Small intestine (tissue), 7 donors: ENCODE data around the gene TP73. TPM values are rescaled to one million over a fixed set of nuclear protein-coding genes. Genes with fewer than 3 reads are reported as not detected.
A peak's percentile ranks its signal among the peaks of the same experiment; 100 is the strongest.
"Not testable (repeated sequence)": the region's sequence is repeated elsewhere in the genome, so short reads cannot be mapped to it uniquely, and the experiment has no call there.

Source experiments
- DNase-seq, 2 donors: peaks; one replicate each; pipeline versions ENCODE4 v3.0.0 to v3.0.0-alpha.2; 2013
- FAIRE-seq: peaks from 2 replicates; lab custom pipeline; 2012; peaks lifted over from hg19 to GRCh38; lab: Jason Lieb, UNC
- H3K27ac ChIP-seq, 3 donors: one replicate each; pipeline ENCODE4 v1.5.1; 2013; ENCODE audit warnings: low read length in 2 of 3, mild to moderate bottlenecking in 2 of 3, control low read depth in 1 of 3, inconsistent platforms in 1 of 3, low read depth in 1 of 3, moderate library complexity in 1 of 3
- H3K27me3 ChIP-seq, 3 donors: one replicate each; pipeline ENCODE4 v1.6.1; 2013; ENCODE audit warnings: low read length in 3 of 3, inconsistent platforms in 1 of 3; ENCODE audit not compliant: control insufficient read depth in 3 of 3, insufficient read depth in 3 of 3
- H3K36me3 ChIP-seq, 3 donors: one replicate each; pipeline ENCODE4 v1.6.1; 2013; ENCODE audit warnings: low read length in 3 of 3, inconsistent platforms in 1 of 3, low read depth in 1 of 3, mild to moderate bottlenecking in 1 of 3, moderate library complexity in 1 of 3; ENCODE audit not compliant: control insufficient read depth in 3 of 3, insufficient read depth in 2 of 3
- H3K4me1 ChIP-seq, 3 donors: one replicate each; pipeline ENCODE4 v1.6.1; 2013; ENCODE audit warnings: low read length in 2 of 3, inconsistent platforms in 1 of 3, low read depth in 1 of 3, mild to moderate bottlenecking in 1 of 3, moderate library complexity in 1 of 3; ENCODE audit not compliant: control insufficient read depth in 3 of 3, insufficient read depth in 2 of 3
- H3K4me3 ChIP-seq, 3 donors: one replicate each; pipeline ENCODE4 v1.5.1; 2013; ENCODE audit warnings: low read length in 3 of 3, control low read depth in 1 of 3, inconsistent platforms in 1 of 3, low read depth in 1 of 3, mild to moderate bottlenecking in 1 of 3, moderate library complexity in 1 of 3
- H3K9me3 ChIP-seq, 2 donors: one replicate each; pipeline ENCODE4 v1.6.1; 2013; ENCODE audit warnings: low read depth in 1 of 2, low read length in 1 of 2; ENCODE audit not compliant: control insufficient read depth in 2 of 2, insufficient read depth in 1 of 2
- WGBS, 3 donors: extraction: QIAGEN DNeasy Blood & Tissue Kit; methylation state at CpG; one replicate each; pipeline ENCODE4 v1.1.7; 2013; 5-methylcytosine and 5-hydroxymethylcytosine counted together
- polyA plus RNA-seq, 4 donors: library from polyadenylated mRNA; stranded (reverse) in 3 of 4; unstranded in 1 of 4; fragments of 200-250 nt in 3 of 4; fragments of 120-200 nt in 1 of 4; gene quantifications; one replicate each; pipeline versions ENCODE4 v1.2.1 to v1.2.3, GENCODE V29; 2013
- donor health status: healthy with polysubstance abuse.
- donor health status: control.
- donor health status: control.
- donor health status: Bipolar disorder and iron deficiency.
- donor health status: healthy.

TP73 gene
- polyA plus RNA-seq, 4 donors: 0.15 to 0.59 TPM; not detected in 2

GRCh38 chr1:3747903-3748302 is 95.6 kb downstream of the TP73 start:
- DNase-seq: no peak
- 43 to 73% (median 52%) methylated on average over 13 of the region's 13 CpGs for WGBS, 3 donors
- peaks cover 0 to 6% (median 3%) of the 10 kb centered on the region in 3 donors for H3K4me1 ChIP-seq
- H3K4me3 ChIP-seq: peak overlapping the region in 1 of 3 donors; percentile 49
- H3K9me3 ChIP-seq: no peaks in the 10 kb centered on the region
- H3K27me3 ChIP-seq: peaks cover 0 to 11% (median 0%) of the 10 kb centered on the region in 3 donors
- H3K36me3 ChIP-seq: peaks cover 0 to 10% (median 0%) of the 10 kb centered on the region in 3 donors
- no peak overlapping the region for H3K27ac ChIP-seq
- no peak for FAIRE-seq

GRCh38 chr1:3748316-3748900 is 96.1 kb downstream of the TP73 start:
- H3K9me3 ChIP-seq, DNase-seq, H3K4me3 ChIP-seq, H3K27ac ChIP-seq, H3K36me3 ChIP-seq, H3K4me1 ChIP-seq, FAIRE-seq: not testable (repeated sequence)
- 39 to 69% (median 46%) methylated on average over 15 of the region's 15 CpGs for WGBS, 3 donors
- H3K27me3 ChIP-seq: peaks cover 0 to 12% (median 0%) of the 10 kb centered on the region in 3 donors

- peaks cover 0 to 4% (median 0%) of the 10 kb centered on the region in 3 donors for H3K36me3 ChIP-seq
- FAIRE-seq (no peak), DNase-seq (no peak)
- no peak overlapping the region for H3K4me3 ChIP-seq
- no peaks in the 10 kb centered on the region for H3K9me3 ChIP-seq
- H3K27me3 ChIP-seq: peaks cover 0 to 12% (median 0%) of the 10 kb centered on the region in 3 donors
- 55 to 76% (median 62%) methylated on average over 5 of the region's 5 CpGs for WGBS, 3 donors
- H3K4me1 ChIP-seq: peaks cover 0 to 6% (median 3%) of the 10 kb centered on the region in 3 donors
- H3K27ac ChIP-seq: no peak overlapping the region
Observed at GRCh38 chr1:3749512-3749911, 97.2 kb downstream of the TP73 start.

- DNase-seq (no peak), FAIRE-seq (no peak)
- 34 to 42% (median 38%) methylated on average over 6 of the region's 6 CpGs for WGBS, 3 donors
- Histone ChIP-seq H3K4me3 (no peak overlapping the region), H3K9me3 (no peaks in the 10 kb centered on the region), H3K36me3 (no peaks in the 10 kb centered on the region), H3K27me3 (peaks cover 0 to 12% (median 0%) of the 10 kb centered on the region in 3 donors), H3K4me1 (peaks cover 0 to 6% (median 0%) of the 10 kb centered on the region in 3 donors), H3K27ac (no peak overlapping the region)
Observed at GRCh38 chr1:3750741-3751140, 98.4 kb downstream of the TP73 start.

- no peak within 1 kb of the TSS for H3K27ac ChIP-seq
- WGBS, 3 donors: 84 to 86% (median 84%) methylated on average over 17 of the region's 17 CpGs
- H3K4me1 ChIP-seq: peaks cover 0 to 6% (median 0%) of the 10 kb centered on the region in 3 donors
- no peaks in the 10 kb centered on the region for H3K36me3 ChIP-seq
- H3K9me3 ChIP-seq: no peaks in the 10 kb centered on the region
- no peak within 1 kb of the TSS for H3K4me3 ChIP-seq
- FAIRE-seq: no peak
- DNase-seq: no peak
- peaks cover 0 to 12% (median 0%) of the 10 kb centered on the region in 3 donors for H3K27me3 ChIP-seq
Observed at GRCh38 chr1:3752400-3752945, 100.2 kb downstream of the TP73 start, which contains the start of gene CCDC27. Gene CCDC27 (plus strand): TSS chr1:3752450. CDS start chr1:3752482, 32 bp downstream.

- H3K27me3 ChIP-seq: peaks cover 0 to 12% (median 0%) of the 10 kb centered on the region in 3 donors
- no peaks in the 10 kb centered on the region for H3K36me3 ChIP-seq
- no peaks in the 10 kb centered on the region for H3K4me1 ChIP-seq
- 85 to 87% (median 87%) methylated on average over 20 of the region's 20 CpGs for WGBS, 3 donors
- H3K9me3 ChIP-seq: no peaks in the 10 kb centered on the region
- no peak for DNase-seq
- no peak for FAIRE-seq
- H3K27ac ChIP-seq: no peak overlapping the region
- H3K4me3 ChIP-seq: no peak overlapping the region
Observed at GRCh38 chr1:3753656-3754454, 101.5 kb downstream of the TP73 start.

- FAIRE-seq: no peak
- Histone ChIP-seq H3K4me1 (no peaks in the 10 kb centered on the region), H3K27ac (no peak overlapping the region), H3K27me3 (peaks cover 0 to 3% (median 0%) of the 10 kb centered on the region in 3 donors), H3K4me3 (no peak overlapping the region), H3K36me3 (no peaks in the 10 kb centered on the region), H3K9me3 (peaks cover 0 to 2% of the 10 kb centered on the region in 2 donors)
- 81 to 84% (median 82%) methylated on average over 21 of the region's 21 CpGs for WGBS, 3 donors
- no peak for DNase-seq
Observed at GRCh38 chr1:3756394-3756793, 104.1 kb downstream of the TP73 start.

- H3K36me3 ChIP-seq: no peaks in the 10 kb centered on the region
- H3K4me3 ChIP-seq: no peak overlapping the region
- H3K4me1 ChIP-seq: no peaks in the 10 kb centered on the region
- FAIRE-seq (no peak), DNase-seq (no peak)
- peaks cover 0 to 2% of the 10 kb centered on the region in 2 donors for H3K9me3 ChIP-seq
- WGBS, 3 donors: 75 to 80% (median 76%) methylated on average over 6 of the region's 6 CpGs
- no peak overlapping the region for H3K27ac ChIP-seq
- H3K27me3 ChIP-seq: no peaks in the 10 kb centered on the region
Observed at GRCh38 chr1:3759164-3759563, 106.8 kb downstream of the TP73 start.
